H9 (cell line): ENCODE measurements around the gene TPRG1. TPM values are rescaled to one million over a fixed set of nuclear protein-coding genes. Genes with fewer than 3 reads are reported as not detected.

Source experiments
- DNase-seq: peaks from one replicate; pipeline ENCODE4 v3.0.0-alpha.2; 2017
- H2AFZ ChIP-seq: one replicate; pipeline ENCODE4 v1.6.1; 2013; ENCODE audit warnings: mild to moderate bottlenecking, low read length, control low read depth, moderate library complexity
- H2AK5ac ChIP-seq: 2 replicates; pipeline ENCODE4 v1.6.1; 2013; ENCODE audit warnings: low read length, control low read depth, mixed read lengths; ENCODE audit not compliant: insufficient read length
- H2BK120ac ChIP-seq: one replicate; pipeline ENCODE4 v1.6.1; 2013; ENCODE audit warnings: low read depth, mild to moderate bottlenecking, low read length, control low read depth, inconsistent platforms; ENCODE audit not compliant: poor library complexity, severe bottlenecking
- H2BK12ac ChIP-seq: 2 replicates; pipeline ENCODE4 v1.6.1; 2013; ENCODE audit warnings: low read length, control low read depth, mixed read lengths, low read depth; ENCODE audit not compliant: insufficient read length
- H2BK15ac ChIP-seq: 2 replicates; pipeline ENCODE4 v1.6.1; 2013; ENCODE audit warnings: low read depth, low read length, control low read depth
- H2BK20ac ChIP-seq: one replicate; pipeline ENCODE4 v1.6.1; 2013; ENCODE audit warnings: low read depth, mild to moderate bottlenecking, low read length, control low read depth, inconsistent platforms; ENCODE audit not compliant: poor library complexity, severe bottlenecking
- H2BK5ac ChIP-seq: 2 replicates; pipeline ENCODE4 v1.6.1; 2013; ENCODE audit warnings: low read length, control low read depth, mixed read lengths; ENCODE audit not compliant: insufficient read length
- H3K14ac ChIP-seq: 2 replicates; pipeline ENCODE4 v1.6.1; 2013; ENCODE audit warnings: low read length, control low read depth; ENCODE audit not compliant: insufficient read depth
- H3K18ac ChIP-seq: 2 replicates; pipeline ENCODE4 v1.6.1; 2013; ENCODE audit warnings: low read depth, mild to moderate bottlenecking, mixed read lengths, low read length, control low read depth; ENCODE audit not compliant: insufficient read length
- H3K23ac ChIP-seq: 2 replicates; pipeline ENCODE4 v1.6.1; 2013; ENCODE audit warnings: low read length, control low read depth, mixed read lengths, low read depth; ENCODE audit not compliant: insufficient read length
- H3K23me2 ChIP-seq: 2 replicates; pipeline ENCODE4 v1.6.1; 2013; ENCODE audit warnings: low read depth, mild to moderate bottlenecking, mixed read lengths, low read length, control low read depth; ENCODE audit not compliant: insufficient read length, poor library complexity, severe bottlenecking
- H3K27ac ChIP-seq: 2 replicates; pipeline ENCODE4 v1.5.1; 2013; ENCODE audit warnings: low read length, control low read depth, mixed read lengths, low read depth; ENCODE audit not compliant: insufficient read length
- H3K27me3 ChIP-seq: 2 replicates; pipeline ENCODE4 v1.6.1; 2013; ENCODE audit warnings: low read length, control low read depth, inconsistent platforms; ENCODE audit not compliant: insufficient read depth
- H3K4ac ChIP-seq: 2 replicates; pipeline ENCODE4 v1.6.1; 2013; ENCODE audit warnings: low read depth, mild to moderate bottlenecking, control low read depth, inconsistent platforms, low read length, moderate library complexity
- H3K4me1 ChIP-seq: 2 replicates; pipeline ENCODE4 v1.6.1; 2013; ENCODE audit warnings: low read length, control low read depth, inconsistent platforms; ENCODE audit not compliant: insufficient read depth
- H3K4me2 ChIP-seq: 2 replicates; pipeline ENCODE4 v1.6.1; 2013; ENCODE audit warnings: low read length, control low read depth, mixed read lengths; ENCODE audit not compliant: insufficient read length, insufficient read depth
- H3K56ac ChIP-seq: 2 replicates; pipeline ENCODE4 v1.6.1; 2013; ENCODE audit warnings: low read depth, mild to moderate bottlenecking, mixed read lengths, low read length, control low read depth; ENCODE audit not compliant: insufficient read length
- H3K79me1 ChIP-seq: 2 replicates; pipeline ENCODE4 v1.6.1; 2013; ENCODE audit warnings: low read depth, mild to moderate bottlenecking, moderate library complexity, low read length, control low read depth, inconsistent platforms; ENCODE audit not compliant: insufficient read depth, poor library complexity, severe bottlenecking
- H3K79me2 ChIP-seq: 2 replicates; pipeline ENCODE4 v1.6.1; 2013; ENCODE audit warnings: low read length, control low read depth, inconsistent platforms; ENCODE audit not compliant: insufficient read depth
- H3K9ac ChIP-seq: 2 replicates; pipeline ENCODE4 v1.6.1; 2013; ENCODE audit warnings: low read length, control low read depth, mixed read lengths; ENCODE audit not compliant: insufficient read length; ENCODE audit errors: extremely low read depth
- H3K9me3 ChIP-seq: one replicate; pipeline ENCODE4 v1.6.1; 2013; ENCODE audit warnings: low read depth, low read length, inconsistent platforms; ENCODE audit not compliant: control insufficient read depth
- H3T11ph ChIP-seq: one replicate; pipeline ENCODE4 v1.6.1; 2013; ENCODE audit warnings: mild to moderate bottlenecking, low read length, control low read depth, inconsistent platforms
- H4K20me1 ChIP-seq: one replicate; pipeline ENCODE4 v1.6.1; 2013; ENCODE audit not compliant: control insufficient read depth, insufficient read length, insufficient read depth
- H4K5ac ChIP-seq: 2 replicates; pipeline ENCODE4 v1.6.1; 2013; ENCODE audit warnings: low read depth, mild to moderate bottlenecking, mixed read lengths, low read length, control low read depth; ENCODE audit not compliant: insufficient read length
- H4K8ac ChIP-seq: replicated peaks from 2 replicates; pipeline ENCODE4 v1.6.1; 2013; ENCODE audit warnings: low read length, control low read depth, mixed read lengths, low read depth; ENCODE audit not compliant: insufficient read length
- H4K91ac ChIP-seq: 2 replicates; pipeline ENCODE4 v1.6.1; 2013; ENCODE audit warnings: low read depth, mild to moderate bottlenecking, moderate library complexity, mixed read lengths, low read length, control low read depth; ENCODE audit not compliant: insufficient read length
- H3K27ac Mint-ChIP-seq, 3 experiments: 2 replicates in 2 of 3; 3 replicates in 1 of 3; pipeline ENCODE4 v1.8.0; 2020 to 2021; ENCODE audit warnings: mixed read lengths in 3 of 3, mild to moderate bottlenecking in 1 of 3, moderate library complexity in 1 of 3
- H3K27me3 Mint-ChIP-seq: 2 replicates; pipeline ENCODE4 v1.8.0; 2021; ENCODE audit warnings: low read depth, mild to moderate bottlenecking, moderate library complexity, mixed read lengths
- H3K36me3 Mint-ChIP-seq, 3 experiments: 2 replicates in 2 of 3; 3 replicates in 1 of 3; pipeline ENCODE4 v1.8.0; 2020 to 2021; ENCODE audit warnings: low read depth in 3 of 3, mixed read lengths in 3 of 3; ENCODE audit not compliant: insufficient read depth in 1 of 3
- H3K4me1 Mint-ChIP-seq, 2 experiments: 2 replicates each; pipeline ENCODE4 v1.8.0; 2020; ENCODE audit warnings: mixed read lengths in 2 of 2
- H3K4me3 Mint-ChIP-seq, 2 experiments: 2 replicates in 1 of 2; 3 replicates in 1 of 2; pipeline ENCODE4 v1.8.0; 2020 to 2021; ENCODE audit warnings: mild to moderate bottlenecking in 2 of 2, mixed read lengths in 2 of 2, moderate library complexity in 1 of 2
- H3K9me3 Mint-ChIP-seq, 2 experiments: 2 replicates in 1 of 2; 3 replicates in 1 of 2; pipeline ENCODE4 v1.8.0; 2020; ENCODE audit warnings: mild to moderate bottlenecking in 2 of 2, mixed read lengths in 2 of 2, moderate library complexity in 1 of 2
- WGBS: extraction: QIAGEN DNeasy Blood & Tissue Kit; methylation state at CpG from one replicate; pipeline ENCODE4 v1.1.7; 2013; ENCODE audit warnings: missing lambda C conversion rate, low lambda C conversion rate, mixed read lengths; ENCODE audit not compliant: insufficient read length; ENCODE audit errors: extremely low coverage; 5-methylcytosine and 5-hydroxymethylcytosine counted together
- total RNA-seq: library from RNA; stranded (reverse); gene quantifications from 2 replicates; pipeline ENCODE4 v1.2.1, GENCODE V29; 2021
- TF ChIP-seq, protein P1 (sequence below): fragments of 200-600 bp; sonication (generic); conservative IDR thresholded peaks from 3 replicates; pipeline ENCODE4 v1.8.0; 2021; ENCODE audit warnings: antibody characterized with exemption, mild to moderate bottlenecking

TPRG1 gene
- total RNA-seq, 1 experiment from 2014 or later = 0.66 TPM

DNA sequence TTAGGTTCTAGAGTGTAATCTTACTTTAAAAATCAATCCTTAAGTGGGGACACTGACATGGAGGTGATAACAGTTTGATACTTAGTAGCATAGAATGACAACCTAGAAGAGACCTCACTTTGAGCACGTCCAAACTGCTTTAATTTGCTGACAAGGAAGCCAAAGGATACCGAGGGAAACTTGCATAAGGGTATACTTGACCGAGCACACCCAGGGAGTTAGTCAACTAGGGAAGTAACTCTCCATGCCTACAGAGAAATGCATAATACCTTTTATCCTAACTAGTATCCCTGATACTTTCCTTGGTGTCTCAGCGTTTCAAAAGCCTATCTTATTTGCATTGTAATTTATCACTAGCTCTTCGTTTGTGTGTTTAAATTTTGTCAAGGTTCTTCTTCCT is 5.5 kb upstream of the TPRG1 start:
- no peak overlapping the region for H3K56ac ChIP-seq
- DNase-seq = no peak
- H2AFZ ChIP-seq = no peak overlapping the region
- H4K20me1 ChIP-seq = no peaks in the 10 kb centered on the region
- H3K23ac ChIP-seq = no peak overlapping the region
- no peak overlapping the region for H2BK120ac ChIP-seq
- H3K9me3 Mint-ChIP-seq = no peaks in the 10 kb centered on the region
- H2BK15ac ChIP-seq = no peak overlapping the region
- H3K18ac ChIP-seq = no peak overlapping the region
- TF ChIP-seq, protein P1, sequence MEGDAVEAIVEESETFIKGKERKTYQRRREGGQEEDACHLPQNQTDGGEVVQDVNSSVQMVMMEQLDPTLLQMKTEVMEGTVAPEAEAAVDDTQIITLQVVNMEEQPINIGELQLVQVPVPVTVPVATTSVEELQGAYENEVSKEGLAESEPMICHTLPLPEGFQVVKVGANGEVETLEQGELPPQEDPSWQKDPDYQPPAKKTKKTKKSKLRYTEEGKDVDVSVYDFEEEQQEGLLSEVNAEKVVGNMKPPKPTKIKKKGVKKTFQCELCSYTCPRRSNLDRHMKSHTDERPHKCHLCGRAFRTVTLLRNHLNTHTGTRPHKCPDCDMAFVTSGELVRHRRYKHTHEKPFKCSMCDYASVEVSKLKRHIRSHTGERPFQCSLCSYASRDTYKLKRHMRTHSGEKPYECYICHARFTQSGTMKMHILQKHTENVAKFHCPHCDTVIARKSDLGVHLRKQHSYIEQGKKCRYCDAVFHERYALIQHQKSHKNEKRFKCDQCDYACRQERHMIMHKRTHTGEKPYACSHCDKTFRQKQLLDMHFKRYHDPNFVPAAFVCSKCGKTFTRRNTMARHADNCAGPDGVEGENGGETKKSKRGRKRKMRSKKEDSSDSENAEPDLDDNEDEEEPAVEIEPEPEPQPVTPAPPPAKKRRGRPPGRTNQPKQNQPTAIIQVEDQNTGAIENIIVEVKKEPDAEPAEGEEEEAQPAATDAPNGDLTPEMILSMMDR = no peak
- no CpG with 5 or more reads among the region's 5 CpGs for WGBS
- no peaks in the 10 kb centered on the region for H3K27me3 ChIP-seq
- no peak overlapping the region for H3K4me3 Mint-ChIP-seq
- H3K23me2 ChIP-seq = no peaks in the 10 kb centered on the region
- no peak overlapping the region for H3K4me2 ChIP-seq
- H2BK5ac ChIP-seq = no peak overlapping the region
- H3T11ph ChIP-seq = no peak overlapping the region
- no peak overlapping the region for H2BK20ac ChIP-seq
- H2BK12ac ChIP-seq = no peak overlapping the region
- H2AK5ac ChIP-seq = no peak overlapping the region
- no peak overlapping the region for H3K14ac ChIP-seq
- no peak overlapping the region for H4K8ac ChIP-seq
- no peak overlapping the region for H3K27ac Mint-ChIP-seq
- H3K27me3 Mint-ChIP-seq = no peaks in the 10 kb centered on the region
- no peak overlapping the region for H3K4ac ChIP-seq
- no peak overlapping the region for H3K27ac ChIP-seq
- H3K9ac ChIP-seq = no peak overlapping the region
- no peaks in the 10 kb centered on the region for H3K79me2 ChIP-seq
- peaks cover 2% of the 10 kb centered on the region; the same call in 1 of the 2 replicates for H3K4me1 ChIP-seq
- peaks cover 14 to 21% of the 10 kb centered on the region in 2 experiments for H3K4me1 Mint-ChIP-seq
- H3K9me3 ChIP-seq = no peaks in the 10 kb centered on the region
- no peak overlapping the region for H4K91ac ChIP-seq
- H3K79me1 ChIP-seq = no peaks in the 10 kb centered on the region
- H3K36me3 Mint-ChIP-seq = no peaks in the 10 kb centered on the region
- H4K5ac ChIP-seq = no peak overlapping the region
